ENCODE results near the gene ODAD4.

- no peak for TF ChIP-seq POLR2A (IDR thresholded peaks at IDR 0.05; ENCODE audit: low read length)
- TF ChIP-seq GATA1 (IDR thresholded peaks at IDR 0.05; ENCODE audit: low read depth, low read length): no peak
Measured at GRCh38 chr17:41956522-41956921, 26.1 kb downstream of the ODAD4 start.

Measured in erythroblast (primary cell).